Sciatic nerve (tissue), 2 donors: ENCODE data around the gene ERBB2. TPM values are rescaled to one million over a fixed set of nuclear protein-coding genes. Genes with fewer than 3 reads are reported as not detected.
"Not testable (repeated sequence)": the region's sequence is repeated elsewhere in the genome, so short reads cannot be mapped to it uniquely, and the experiment has no call there.

Experiments
- ATAC-seq: fragments of 200-7000 bp; cut with Tn5 transposase; one replicate; pipeline ENCODE4 v1.9.1; 2020; ENCODE audit warnings: mild to moderate bottlenecking, moderate library complexity
- DNase-seq: peaks from one replicate; pipeline ENCODE4 v3.0.0-alpha.2; 2020; ENCODE audit warnings: low spot score
- intact Hi-C: fragments of 100-400 bp; cut with DNase I; formaldehyde crosslinking; loops from one replicate; pipeline ENCODE4 v1.14.2; 2022
- total RNA-seq: library from RNA; stranded (reverse); fragmentation: NEBNext Ultra II Directional; extraction: Animal tissue kit (Norgen Biotek cat#: 25700); gene quantifications from one replicate; pipeline ENCODE4 v1.2.1, GENCODE V29; 2021
- donor health status: DM: no; HTN: no; CAD: no.
- donor health status: DM: no; HTN: no; CAD: no.

The ERBB2 gene
- total RNA-seq, 1 donor from 2014 or later, result 131 TPM

DNA sequence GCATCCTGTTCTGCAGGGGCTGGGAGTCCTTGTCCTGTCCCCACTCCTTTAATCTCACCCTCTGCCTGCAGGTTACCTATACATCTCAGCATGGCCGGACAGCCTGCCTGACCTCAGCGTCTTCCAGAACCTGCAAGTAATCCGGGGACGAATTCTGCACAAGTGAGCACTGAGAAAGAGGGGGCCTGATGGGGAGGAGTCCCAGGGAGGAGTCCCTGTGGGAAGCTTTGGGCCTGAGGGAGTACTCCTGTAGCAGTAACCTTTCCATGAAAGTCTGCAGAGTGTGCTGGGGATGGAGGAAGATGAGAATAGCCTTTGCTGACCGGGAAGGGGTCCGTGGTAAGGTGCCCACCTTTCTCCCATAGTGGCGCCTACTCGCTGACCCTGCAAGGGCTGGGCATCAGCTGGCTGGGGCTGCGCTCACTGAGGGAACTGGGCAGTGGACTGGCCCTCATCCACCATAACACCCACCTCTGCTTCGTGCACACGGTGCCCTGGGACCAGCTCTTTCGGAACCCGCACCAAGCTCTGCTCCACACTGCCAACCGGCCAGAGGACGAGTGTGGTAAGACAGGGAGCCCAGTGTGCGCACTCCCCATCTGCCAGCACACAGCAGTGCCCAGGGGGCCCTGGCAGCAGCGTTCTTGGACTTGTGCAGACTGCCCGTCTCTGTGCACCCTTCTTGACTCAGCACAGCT is 15.7 kb downstream of the ERBB2 start:
- intact Hi-C loops, result no loop called here
- ATAC-seq, result peak; percentile 7
- no peak for DNase-seq

DNA sequence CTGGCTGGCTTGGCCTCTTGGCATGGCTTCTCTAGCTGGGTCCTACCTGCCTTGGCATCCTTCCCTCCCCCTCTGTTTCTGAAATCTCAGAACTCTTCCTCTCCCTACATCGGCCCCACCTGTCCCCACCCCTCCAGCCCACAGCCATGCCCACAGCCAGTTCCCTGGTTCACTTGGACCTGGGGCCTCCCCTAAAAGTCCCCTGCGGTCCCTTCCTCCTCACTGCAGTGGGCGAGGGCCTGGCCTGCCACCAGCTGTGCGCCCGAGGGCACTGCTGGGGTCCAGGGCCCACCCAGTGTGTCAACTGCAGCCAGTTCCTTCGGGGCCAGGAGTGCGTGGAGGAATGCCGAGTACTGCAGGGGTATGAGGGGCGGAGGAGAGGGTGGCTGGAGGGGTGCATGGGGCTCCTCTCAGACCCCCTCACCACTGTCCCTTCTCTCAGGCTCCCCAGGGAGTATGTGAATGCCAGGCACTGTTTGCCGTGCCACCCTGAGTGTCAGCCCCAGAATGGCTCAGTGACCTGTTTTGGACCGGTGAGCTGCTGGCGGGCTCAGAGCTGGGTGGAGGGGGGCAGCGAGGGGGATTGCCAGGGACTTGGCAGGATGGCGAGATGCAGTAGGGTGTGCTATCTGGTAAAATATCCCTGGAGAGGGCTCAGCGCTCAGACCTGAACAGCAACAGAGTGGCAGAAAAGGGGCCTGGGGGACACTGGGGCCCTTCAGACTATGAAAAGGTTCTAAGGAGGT is 16.4 kb downstream of the ERBB2 start:
- ATAC-seq, result peak; percentile 11
- no peak for DNase-seq
- intact Hi-C loops, result no loop called here

DNA sequence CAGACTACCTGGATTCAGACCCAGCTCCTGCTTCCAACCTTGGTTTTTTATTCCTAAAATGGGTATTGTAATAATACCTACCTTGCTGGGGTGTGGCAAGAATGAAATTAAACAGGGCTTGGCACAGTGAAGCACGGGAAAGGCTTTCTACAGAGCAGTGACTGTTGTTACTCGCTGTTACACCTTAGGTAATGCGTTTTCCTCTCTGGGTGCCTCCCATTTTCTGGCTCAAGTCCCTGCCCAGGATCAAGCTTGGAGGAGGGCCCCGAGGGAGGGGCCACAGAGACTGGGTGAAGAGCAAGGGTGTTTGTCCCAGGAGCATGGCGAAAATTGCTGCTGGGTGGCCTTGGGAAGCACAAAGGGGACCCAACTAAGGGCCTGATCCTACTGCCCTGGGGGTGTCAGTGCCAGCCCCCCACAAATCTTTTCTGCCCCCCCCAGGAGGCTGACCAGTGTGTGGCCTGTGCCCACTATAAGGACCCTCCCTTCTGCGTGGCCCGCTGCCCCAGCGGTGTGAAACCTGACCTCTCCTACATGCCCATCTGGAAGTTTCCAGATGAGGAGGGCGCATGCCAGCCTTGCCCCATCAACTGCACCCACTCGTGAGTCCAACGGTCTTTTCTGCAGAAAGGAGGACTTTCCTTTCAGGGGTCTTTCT is 17.1 kb downstream of the ERBB2 start:
- no peak for ATAC-seq
- intact Hi-C loops, result no loop called here
- peak; percentile 51 for DNase-seq

DNA sequence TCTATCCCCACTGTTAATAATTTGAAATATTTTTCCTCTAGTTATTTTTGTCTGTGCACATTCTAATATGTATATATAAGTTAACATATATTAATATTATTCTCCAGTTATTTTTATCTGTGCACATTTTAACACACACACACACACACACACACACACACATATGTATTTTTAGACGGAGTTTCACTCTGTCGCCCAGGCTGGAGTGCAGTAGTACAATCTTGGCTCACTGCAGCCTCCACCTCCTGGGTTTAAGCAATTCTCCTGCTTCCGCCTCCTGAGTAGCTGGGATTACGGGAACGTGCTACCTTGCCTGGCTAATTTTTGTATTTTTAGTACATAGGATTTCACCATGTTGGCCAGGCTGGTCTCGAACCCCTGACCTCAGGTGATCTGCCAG is 17.8 kb downstream of the ERBB2 start:
- intact Hi-C loops, result no loop called here
- no peak for ATAC-seq
- DNase-seq, result no peak

DNA sequence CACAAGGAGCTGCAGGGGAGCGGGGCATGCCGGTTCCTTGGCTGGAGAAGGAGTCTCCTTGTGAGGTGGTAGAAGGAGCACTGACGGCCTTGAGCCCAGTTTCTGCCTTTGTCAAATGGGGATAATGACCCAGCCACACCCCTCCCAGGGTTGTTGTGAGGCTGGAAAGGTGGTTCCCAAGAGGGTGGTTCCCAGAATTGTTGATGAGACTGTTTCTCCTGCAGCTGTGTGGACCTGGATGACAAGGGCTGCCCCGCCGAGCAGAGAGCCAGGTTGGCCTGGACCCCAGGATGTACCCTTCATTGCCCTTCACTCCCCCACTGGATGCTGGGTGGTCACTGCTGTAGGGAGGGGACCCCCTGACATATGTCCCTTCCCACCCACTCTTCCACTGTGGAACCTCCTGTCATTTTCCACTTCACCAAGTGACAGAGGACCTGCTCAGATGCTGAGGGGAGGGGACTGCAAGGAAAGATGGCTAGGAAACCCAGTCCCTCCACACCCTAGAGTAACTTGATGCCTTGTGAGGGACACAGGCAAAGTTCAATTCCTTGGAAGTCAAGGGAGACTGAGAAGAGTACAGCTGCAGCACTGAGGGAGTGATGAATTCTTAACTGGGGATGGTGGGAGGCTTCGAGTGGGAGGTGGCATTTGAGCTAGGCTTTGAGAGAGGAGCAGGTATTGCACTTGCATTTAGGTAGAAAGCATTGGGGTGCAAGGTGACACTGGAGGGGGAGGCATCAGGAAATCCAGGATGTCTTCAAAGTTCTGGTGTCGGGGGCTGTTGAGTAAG is 19.9 kb downstream of the ERBB2 start:
- intact Hi-C loops, result no loop called here
- ATAC-seq (no peak), DNase-seq (no peak)

DNA sequence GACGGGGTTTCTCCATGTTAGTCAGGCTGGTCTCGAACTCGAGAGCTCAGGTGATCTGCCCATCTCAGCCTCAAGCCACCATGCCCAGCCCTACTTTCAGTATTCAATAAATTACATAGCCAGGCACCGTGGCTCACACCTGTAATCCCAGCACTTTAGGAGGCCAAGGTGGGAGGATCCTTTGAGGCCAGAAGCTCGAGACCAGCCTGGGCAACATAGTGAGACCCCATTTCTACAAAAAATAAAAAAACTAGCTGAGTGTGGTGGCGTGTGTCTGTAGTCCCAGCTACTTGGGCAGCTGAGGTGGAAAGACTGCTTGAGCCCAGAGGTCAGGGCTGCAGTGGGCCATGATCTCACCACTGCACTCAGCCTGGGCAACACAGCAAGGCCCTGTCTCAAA is 22.2 kb downstream of the ERBB2 start:
- intact Hi-C loops, result no loop called here
- DNase-seq, result no peak
- ATAC-seq, result no peak

DNA sequence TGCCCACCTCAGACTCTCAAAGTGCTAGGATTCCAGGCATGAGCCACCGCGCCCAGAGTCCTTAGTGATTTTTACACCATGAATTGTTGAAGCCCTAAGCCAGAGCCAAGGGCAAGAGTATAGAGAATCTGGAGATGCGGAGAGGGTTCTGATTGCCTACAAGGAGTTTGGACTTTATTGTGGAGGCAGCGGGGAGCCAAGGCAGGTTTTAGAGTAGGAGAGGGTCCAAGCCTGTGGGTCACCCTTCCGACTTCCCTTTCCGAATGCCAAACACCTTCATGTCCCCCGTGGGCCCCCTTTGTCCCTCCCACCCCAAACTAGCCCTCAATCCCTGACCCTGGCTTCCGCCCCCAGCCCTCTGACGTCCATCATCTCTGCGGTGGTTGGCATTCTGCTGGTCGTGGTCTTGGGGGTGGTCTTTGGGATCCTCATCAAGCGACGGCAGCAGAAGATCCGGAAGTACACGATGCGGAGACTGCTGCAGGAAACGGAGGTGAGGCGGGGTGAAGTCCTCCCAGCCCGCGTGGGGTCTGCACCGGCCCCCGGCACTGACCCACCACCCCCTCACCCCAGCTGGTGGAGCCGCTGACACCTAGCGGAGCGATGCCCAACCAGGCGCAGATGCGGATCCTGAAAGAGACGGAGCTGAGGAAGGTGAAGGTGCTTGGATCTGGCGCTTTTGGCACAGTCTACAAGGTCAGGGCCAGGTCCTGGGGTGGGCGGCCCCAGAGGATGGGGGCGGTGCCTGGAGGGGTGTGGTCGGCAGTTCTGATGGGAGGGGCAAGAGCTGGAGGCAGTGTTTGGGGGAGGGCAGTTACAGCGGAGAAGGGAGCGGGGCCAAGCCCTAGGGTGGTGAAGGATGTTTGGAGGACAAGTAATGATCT is 23.3 kb downstream of the ERBB2 start:
- intact Hi-C loops, result no loop called here
- ATAC-seq (peak; percentile 35), DNase-seq (no peak)

DNA sequence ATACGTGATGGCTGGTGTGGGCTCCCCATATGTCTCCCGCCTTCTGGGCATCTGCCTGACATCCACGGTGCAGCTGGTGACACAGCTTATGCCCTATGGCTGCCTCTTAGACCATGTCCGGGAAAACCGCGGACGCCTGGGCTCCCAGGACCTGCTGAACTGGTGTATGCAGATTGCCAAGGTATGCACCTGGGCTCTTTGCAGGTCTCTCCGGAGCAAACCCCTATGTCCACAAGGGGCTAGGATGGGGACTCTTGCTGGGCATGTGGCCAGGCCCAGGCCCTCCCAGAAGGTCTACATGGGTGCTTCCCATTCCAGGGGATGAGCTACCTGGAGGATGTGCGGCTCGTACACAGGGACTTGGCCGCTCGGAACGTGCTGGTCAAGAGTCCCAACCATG is 24.9 kb downstream of the ERBB2 start:
- intact Hi-C loops, result no loop called here
- DNase-seq (no peak), ATAC-seq (no peak)

DNA sequence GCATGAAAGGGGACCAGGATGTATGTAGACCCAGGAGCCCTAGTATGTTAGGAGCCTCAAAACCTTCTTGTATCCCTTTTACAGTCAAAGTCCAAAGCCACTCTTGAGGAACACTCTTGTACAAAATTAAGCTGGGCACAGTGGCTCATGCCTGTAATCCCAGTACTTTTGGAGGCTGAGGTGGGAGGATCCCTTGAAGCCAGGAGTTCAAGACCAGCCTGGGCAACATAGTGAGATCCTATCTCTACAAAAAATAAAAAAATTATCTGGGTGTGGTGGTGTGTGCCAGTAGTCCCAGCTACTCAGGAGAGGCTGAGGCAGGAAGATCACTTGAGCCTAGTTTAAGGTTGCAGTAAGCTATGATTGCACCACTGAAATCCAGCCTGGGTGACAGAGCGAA is 26.1 kb downstream of the ERBB2 start:
- DNase-seq, ATAC-seq, intact Hi-C loops: not testable (repeated sequence)

DNA sequence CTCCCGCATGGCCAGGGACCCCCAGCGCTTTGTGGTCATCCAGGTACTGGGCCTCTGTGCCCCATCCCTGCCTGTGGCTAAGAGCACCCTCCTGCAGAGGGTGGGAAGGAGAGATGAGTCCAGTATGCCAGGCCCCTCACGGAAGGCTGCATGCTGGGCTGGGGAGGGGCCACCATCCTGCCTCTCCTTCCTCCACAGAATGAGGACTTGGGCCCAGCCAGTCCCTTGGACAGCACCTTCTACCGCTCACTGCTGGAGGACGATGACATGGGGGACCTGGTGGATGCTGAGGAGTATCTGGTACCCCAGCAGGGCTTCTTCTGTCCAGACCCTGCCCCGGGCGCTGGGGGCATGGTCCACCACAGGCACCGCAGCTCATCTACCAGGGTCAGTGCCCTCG is 26.8 kb downstream of the ERBB2 start:
- no peak for DNase-seq
- intact Hi-C loops, result no loop called here
- ATAC-seq, result no peak

DNA sequence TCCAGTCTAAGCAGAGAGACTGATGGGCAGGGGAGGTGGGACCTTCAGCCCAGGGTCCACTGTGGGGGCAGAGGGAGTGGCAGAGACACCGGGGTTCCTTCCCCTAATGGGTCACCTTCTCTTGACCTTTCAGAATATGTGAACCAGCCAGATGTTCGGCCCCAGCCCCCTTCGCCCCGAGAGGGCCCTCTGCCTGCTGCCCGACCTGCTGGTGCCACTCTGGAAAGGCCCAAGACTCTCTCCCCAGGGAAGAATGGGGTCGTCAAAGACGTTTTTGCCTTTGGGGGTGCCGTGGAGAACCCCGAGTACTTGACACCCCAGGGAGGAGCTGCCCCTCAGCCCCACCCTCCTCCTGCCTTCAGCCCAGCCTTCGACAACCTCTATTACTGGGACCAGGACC is 27.7 kb downstream of the ERBB2 start:
- intact Hi-C loops, result no loop called here
- ATAC-seq (no peak), DNase-seq (no peak)

DNA sequence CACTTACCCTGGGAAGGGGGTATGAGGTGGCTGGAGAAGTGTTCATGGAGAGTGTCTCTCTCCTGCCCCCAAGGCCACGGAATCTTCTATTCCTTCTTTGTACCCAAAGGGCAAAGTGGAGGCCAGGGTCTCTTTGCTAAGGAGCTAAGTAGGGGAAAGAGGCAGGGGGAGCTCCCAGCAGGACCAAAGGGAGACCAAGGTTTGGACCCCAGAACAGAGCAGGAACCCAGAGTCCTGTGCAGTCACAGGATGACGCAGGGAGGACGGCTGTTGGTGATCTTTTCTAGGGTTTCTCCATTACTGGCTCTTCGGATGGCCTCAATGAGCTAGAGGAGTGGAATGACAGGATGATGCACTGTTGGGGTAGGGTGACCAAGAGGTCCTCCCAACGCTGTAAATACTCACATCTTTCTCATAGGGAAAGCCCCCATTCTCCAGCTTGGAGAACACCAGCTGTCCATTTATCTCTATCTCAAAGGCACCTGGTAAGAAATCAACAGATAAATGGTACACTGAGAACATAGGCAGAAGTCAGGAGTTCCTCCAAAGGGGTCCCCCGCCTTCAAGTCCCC is 29.5 kb downstream of the ERBB2 start:
- intact Hi-C loops, result no loop called here
- DNase-seq (no peak), ATAC-seq (no peak)

DNA sequence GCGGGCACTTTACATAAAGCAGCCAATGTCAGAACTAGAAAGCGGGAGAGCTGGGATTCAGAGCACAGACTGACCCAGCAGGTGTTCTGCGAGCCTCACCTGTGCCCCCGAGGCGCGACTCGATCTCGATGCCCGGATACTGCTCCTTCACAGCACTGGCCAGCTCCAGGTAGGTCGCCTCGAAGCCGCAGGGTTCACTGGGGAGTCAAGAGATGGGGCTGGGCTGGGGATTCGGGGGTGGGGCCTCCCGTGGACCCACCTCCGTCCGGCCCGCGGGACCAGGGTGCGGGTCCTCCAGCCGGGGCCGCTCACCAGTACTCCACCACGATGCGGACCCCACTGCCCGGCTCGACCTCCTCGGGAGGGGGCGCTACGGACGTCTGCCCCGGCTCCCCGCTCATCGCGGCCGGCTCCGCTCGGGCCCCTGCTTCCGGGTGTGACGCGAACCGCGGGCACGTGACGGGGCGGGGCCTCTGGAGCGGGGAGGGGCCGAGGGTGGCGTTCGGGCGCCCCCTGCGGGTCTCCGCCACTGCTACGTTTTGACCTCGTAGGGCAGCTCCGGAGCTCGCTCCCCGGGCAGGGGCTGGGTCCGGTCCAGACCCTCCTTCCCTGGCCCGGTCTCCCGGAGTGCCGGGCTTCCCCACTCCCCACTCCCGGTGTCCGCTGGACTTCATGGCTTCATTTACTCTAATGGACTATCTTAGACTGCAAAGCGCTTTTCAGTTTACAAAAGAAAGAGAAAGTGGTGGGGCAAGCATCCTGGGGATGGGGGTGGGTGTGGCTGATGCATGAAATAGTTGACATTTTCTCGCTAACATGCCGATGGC is 30.4 kb downstream of the ERBB2 start, which contains the start of gene MIEN1:
MIEN1 (minus strand) TSS at position 438 of the 827 bp plus-strand sequence; CDS start at position 401, 37 bp downstream.
- intact Hi-C loops, result no loop called here
- peak; percentile 96 for ATAC-seq

DNA sequence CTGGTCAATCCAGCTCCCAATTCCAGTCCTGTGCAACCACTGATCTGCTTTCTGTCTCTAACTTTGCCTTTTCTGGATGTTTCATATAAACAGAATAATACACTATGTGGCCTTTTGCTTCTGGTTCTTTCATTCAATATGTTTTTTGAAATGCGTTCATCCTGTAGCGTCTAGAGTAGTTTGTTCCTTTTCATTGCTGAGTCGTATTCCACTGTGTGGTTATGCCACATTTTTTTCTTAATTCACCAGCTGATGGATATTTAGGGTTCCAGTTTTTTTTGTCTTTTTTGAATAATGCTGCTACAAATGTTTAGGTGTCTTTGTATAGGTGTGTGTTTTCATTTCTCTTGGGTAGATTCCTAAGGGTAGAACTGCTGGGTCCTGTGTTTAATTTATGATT is 32.7 kb downstream of the ERBB2 start:
- ATAC-seq (no peak), DNase-seq (no peak)
- intact Hi-C loops, result no loop called here

More for the DNA sequence above, 30.4 kb downstream of the ERBB2 start, which contains the start of gene MIEN1:
- DNase-seq, result peak; percentile 97

DNA sequence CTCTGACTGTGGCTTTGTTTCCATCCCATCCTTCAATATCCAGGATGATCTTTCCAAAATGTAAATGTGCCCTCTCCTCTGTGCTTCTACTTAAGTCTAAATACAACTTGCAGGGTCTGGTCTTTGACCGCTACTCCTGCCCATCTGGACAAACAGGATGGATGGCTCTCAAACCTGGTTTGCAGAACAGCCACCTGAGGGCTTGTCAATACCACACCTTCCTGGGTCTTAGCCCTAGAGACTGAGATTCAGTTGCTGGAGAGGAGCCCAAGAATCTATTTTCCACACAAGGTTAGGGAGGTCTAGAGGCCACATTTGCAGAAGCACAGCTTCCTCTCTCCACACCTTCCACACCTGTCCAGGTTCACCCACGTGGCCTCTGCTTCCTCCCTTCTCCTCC is 36.0 kb downstream of the ERBB2 start:
- DNase-seq (no peak), ATAC-seq (no peak)
- intact Hi-C loops, result no loop called here

DNA sequence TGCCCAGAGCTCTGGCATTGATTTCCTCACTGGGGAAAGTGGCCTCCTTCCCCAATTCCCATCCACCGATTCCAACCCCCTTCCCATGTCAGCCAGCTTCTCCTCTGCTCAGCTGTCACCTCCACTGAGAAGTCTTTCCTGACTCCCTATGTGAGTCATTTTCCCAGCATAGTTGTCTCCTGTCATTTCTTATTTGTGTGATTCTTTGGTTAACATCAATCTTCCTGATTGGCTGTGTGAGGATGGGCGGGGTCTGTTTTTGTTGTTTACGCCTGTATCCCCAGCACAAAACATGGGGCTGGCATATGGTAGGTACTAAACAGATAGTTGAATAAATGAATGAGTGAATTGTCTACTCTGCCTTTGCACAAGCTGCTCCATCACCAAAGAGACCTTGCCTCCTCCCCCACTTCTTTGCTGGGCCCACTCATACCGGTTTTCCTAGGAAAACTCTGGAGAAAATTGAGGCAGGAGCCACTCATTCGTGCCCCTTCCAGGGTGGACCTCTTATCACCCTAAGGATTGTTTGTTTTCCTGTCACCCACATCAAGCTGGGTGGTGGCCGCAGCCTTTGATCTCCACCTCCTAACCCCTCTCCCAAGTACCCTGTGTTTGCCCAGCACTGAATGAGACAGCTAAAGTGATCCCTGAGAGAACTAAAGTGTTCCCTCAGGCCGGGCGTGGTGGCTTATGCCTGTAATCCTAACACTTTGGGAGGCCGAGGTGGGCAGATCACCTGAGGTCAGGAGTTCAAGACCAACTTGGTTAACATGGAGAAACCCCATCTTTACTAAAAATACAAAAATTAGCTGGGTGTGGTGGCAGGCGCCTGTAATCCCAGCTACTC is 36.7 kb downstream of the ERBB2 start:
- intact Hi-C loops, result no loop called here
- no peak for DNase-seq
- no peak for ATAC-seq
